ENCODE results near the gene USP6. TPM values are rescaled to one million over a fixed set of nuclear protein-coding genes. Genes with fewer than 3 reads are reported as not detected.

Gene USP6
- total and polyA plus RNA-seq, 2 of the 4 experiments (the other 2 are of a cell fraction), result 0.02 TPM; not detected in 1

- Histone ChIP-seq H2AK5ac (ENCODE audit: low read depth, low read length) (no peak overlapping the region), H3K56ac (ENCODE audit: extremely low read depth, insufficient read depth, low read length) (no peak overlapping the region), H3K9ac (ENCODE audit: low read depth, low read length) (peak overlapping the region; percentile 30; the same call in 1 of the 2 replicates), H4K5ac (ENCODE audit: low read depth, low read length) (peak overlapping the region; percentile 85), H3K4me2 (ENCODE audit: low read depth, low read length) (peak overlapping the region; percentile 63), H2BK120ac (ENCODE audit: low read depth, low read length) (no peak overlapping the region), H2BK20ac (ENCODE audit: low read depth, low read length) (no peak overlapping the region), H3K14ac (replicated peaks; ENCODE audit: low read depth, low read length) (peak overlapping the region; percentile 40; the same call in 1 of the 2 replicates), H2AFZ (replicated peaks; ENCODE audit: low read length, poor library complexity) (peak overlapping the region; percentile 98), H2AK9ac (replicated peaks; ENCODE audit: low read depth, low read length, poor library complexity) (peak overlapping the region; percentile 51), H3K23ac (ENCODE audit: low read depth, low read length) (0 out of 2 replicates have a peak overlapping the region, but pooled peaks have one; percentile 39), H4K8ac (ENCODE audit: low read depth in 2 of 2, low read length in 2 of 2) (peak overlapping the region; percentile 92 to 95), H2BK15ac (ENCODE audit: low read depth, low read length) (no peak overlapping the region), H3K27ac (ENCODE audit: insufficient read depth, low read length) (no peak overlapping the region), H3K27me3 (ENCODE audit: control insufficient read depth, insufficient read depth, low read length) (no peaks in the 10 kb centered on the region), H3K9me3 (ENCODE audit: control insufficient read depth, insufficient read depth, low read length) (peaks cover 5% of the 10 kb centered on the region; the same call in 1 of the 2 replicates), H3K4ac (ENCODE audit: low read depth, low read length) (peak overlapping the region; percentile 74), H2BK5ac (ENCODE audit: low read depth, low read length, poor library complexity, severe bottlenecking) (no peak overlapping the region), H3K36me3 (ENCODE audit: control insufficient read depth, insufficient read depth, low read length) (no peaks in the 10 kb centered on the region), H3K4me1 (ENCODE audit: control insufficient read depth, insufficient read depth, low read length) (no peaks in the 10 kb centered on the region), H4K20me1 (ENCODE audit: insufficient read depth, low read length) (no peaks in the 10 kb centered on the region), H3K79me1 (ENCODE audit: low read depth in 1 of 2, low read length in 2 of 2) (peaks cover 0 to 8% of the 10 kb centered on the region in 2 experiments; a peak in 3 of 4 replicates), H3K18ac (ENCODE audit: low read depth, low read length) (no peak overlapping the region), H3K4me3 (ENCODE audit: insufficient read depth, low read depth, low read length) (peak overlapping the region; percentile 66), H3K9me1 (ENCODE audit: insufficient read depth, low read length) (no peaks in the 10 kb centered on the region), H4K91ac (ENCODE audit: insufficient read depth, low read depth, low read length) (no peak overlapping the region)
- no peak for DNase-seq
- dilution Hi-C loops (cut with HindIII; ENCODE audit: low sequenced_read_pairs, unreplicated experiment) (no loop called here), in situ Hi-C loops (cut with MboI; ENCODE audit: low sequenced_read_pairs) (no loop called here), intact Hi-C loops (cut with micrococcal nuclease) (no loop called here)
- 15% methylated on average over 8 of the region's 14 CpGs; no CpG with 5 or more reads in 1 of the 2 experiments for WGBS, 2 experiments (ENCODE audit: extremely low coverage in 2 of 2, insufficient read length in 1 of 2)
- no TSS peak for BruUV-seq (replicated peaks)
- ChIA-PET CTCF (no interaction called here), POLR2A (ENCODE audit: unreplicated experiment) (no interaction called here)
- TF ChIP-seq RCOR1 (IDR thresholded peaks at IDR 0.05; ENCODE audit: insufficient replicate concordance, low read length), result no peak
- TF ChIP-seq FOS (IDR thresholded peaks at IDR 0.05; ENCODE audit: low read depth, low read length), result no peak
- no peak for TF ChIP-seq NFE2L2 (IDR thresholded peaks at IDR 0.05; ENCODE audit: low read depth, low read length)
- no peak for TF ChIP-seq RAD21 (IDR thresholded peaks at IDR 0.05; ENCODE audit: low read length)
- TF ChIP-seq POLR2A (IDR thresholded peaks at IDR 0.05; ENCODE audit: low read depth, low read length), result no peak
- TF ChIP-seq, protein P1, sequence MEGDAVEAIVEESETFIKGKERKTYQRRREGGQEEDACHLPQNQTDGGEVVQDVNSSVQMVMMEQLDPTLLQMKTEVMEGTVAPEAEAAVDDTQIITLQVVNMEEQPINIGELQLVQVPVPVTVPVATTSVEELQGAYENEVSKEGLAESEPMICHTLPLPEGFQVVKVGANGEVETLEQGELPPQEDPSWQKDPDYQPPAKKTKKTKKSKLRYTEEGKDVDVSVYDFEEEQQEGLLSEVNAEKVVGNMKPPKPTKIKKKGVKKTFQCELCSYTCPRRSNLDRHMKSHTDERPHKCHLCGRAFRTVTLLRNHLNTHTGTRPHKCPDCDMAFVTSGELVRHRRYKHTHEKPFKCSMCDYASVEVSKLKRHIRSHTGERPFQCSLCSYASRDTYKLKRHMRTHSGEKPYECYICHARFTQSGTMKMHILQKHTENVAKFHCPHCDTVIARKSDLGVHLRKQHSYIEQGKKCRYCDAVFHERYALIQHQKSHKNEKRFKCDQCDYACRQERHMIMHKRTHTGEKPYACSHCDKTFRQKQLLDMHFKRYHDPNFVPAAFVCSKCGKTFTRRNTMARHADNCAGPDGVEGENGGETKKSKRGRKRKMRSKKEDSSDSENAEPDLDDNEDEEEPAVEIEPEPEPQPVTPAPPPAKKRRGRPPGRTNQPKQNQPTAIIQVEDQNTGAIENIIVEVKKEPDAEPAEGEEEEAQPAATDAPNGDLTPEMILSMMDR (conservative IDR thresholded peaks at IDR 0.05; ENCODE audit: low read depth, low read length), result no peak
- no peak for TF ChIP-seq CEBPB (IDR thresholded peaks at IDR 0.05; ENCODE audit: low read depth, low read length)
- no peak for TF ChIP-seq USF2 (IDR thresholded peaks at IDR 0.05; ENCODE audit: low read depth, low read length)
- no peak for TF ChIP-seq ELK1 (IDR thresholded peaks at IDR 0.05; ENCODE audit: borderline replicate concordance, low read depth, low read length)
- TF ChIP-seq MAZ (IDR thresholded peaks at IDR 0.05; ENCODE audit: borderline replicate concordance, low read depth, low read length), result no peak
- no peak for TF ChIP-seq MAFK (IDR thresholded peaks at IDR 0.05; ENCODE audit: low read depth, low read length)
- TF ChIP-seq BHLHE40 (IDR thresholded peaks at IDR 0.05; ENCODE audit: low read depth, low read length), result no peak
- TF ChIP-seq CHD1 (IDR thresholded peaks at IDR 0.05; ENCODE audit: low read depth, low read length), result no peak
- no peak for TF ChIP-seq MXI1 (IDR thresholded peaks at IDR 0.05; ENCODE audit: borderline replicate concordance, low read depth, low read length)
- no peak for TF ChIP-seq RFX5 (IDR thresholded peaks at IDR 0.05; ENCODE audit: low read depth, low read length)
- TF ChIP-seq SMC3 (IDR thresholded peaks at IDR 0.05; ENCODE audit: low read depth, low read length), result no peak
- ATAC-seq (ENCODE audit: low read depth), result peak; percentile 19; the same call in 1 of the 2 replicates
These were observed 38.1 kb upstream of the USP6 start for GRCh38 chr17:5077781-5078105.

Data from IMR-90 (cell line).